ENCODE results near the gene STIMATE.

DNA sequence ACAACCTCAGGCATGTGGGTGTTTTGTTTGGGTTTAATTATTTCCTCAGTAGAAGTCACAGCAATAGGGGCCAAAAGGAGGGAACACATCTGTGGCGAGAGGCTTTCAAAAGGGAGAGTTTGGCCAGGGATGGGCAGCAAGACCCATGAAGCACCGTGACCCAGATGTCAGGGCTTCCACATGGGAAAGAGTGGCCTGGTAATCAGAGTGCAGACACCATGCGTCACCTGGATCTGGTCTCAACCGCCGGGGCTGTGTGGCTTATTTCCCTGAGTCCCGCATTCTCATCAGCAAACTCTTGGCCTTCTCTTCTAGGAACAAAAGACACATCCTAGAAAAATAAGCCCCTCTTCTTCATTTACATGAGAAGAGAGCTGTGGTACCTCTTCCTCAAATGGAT, 50.1 kb downstream of the STIMATE start:
- TF ChIP-seq, protein P1, sequence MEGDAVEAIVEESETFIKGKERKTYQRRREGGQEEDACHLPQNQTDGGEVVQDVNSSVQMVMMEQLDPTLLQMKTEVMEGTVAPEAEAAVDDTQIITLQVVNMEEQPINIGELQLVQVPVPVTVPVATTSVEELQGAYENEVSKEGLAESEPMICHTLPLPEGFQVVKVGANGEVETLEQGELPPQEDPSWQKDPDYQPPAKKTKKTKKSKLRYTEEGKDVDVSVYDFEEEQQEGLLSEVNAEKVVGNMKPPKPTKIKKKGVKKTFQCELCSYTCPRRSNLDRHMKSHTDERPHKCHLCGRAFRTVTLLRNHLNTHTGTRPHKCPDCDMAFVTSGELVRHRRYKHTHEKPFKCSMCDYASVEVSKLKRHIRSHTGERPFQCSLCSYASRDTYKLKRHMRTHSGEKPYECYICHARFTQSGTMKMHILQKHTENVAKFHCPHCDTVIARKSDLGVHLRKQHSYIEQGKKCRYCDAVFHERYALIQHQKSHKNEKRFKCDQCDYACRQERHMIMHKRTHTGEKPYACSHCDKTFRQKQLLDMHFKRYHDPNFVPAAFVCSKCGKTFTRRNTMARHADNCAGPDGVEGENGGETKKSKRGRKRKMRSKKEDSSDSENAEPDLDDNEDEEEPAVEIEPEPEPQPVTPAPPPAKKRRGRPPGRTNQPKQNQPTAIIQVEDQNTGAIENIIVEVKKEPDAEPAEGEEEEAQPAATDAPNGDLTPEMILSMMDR (IDR thresholded peaks at IDR 0.05 in 4 of 5, conservative IDR thresholded peaks at IDR 0.05 in 1 of 5), result no peak
- TF ChIP-seq POLR2A (IDR thresholded peaks at IDR 0.05), result no peak

Measured in gastrocnemius medialis (tissue), 4 donors.